Right cardiac atrium (tissue), 5 donors: ENCODE measurements around the gene TMEM200A. TPM values are rescaled to one million over a fixed set of nuclear protein-coding genes. Genes with fewer than 3 reads are reported as not detected.

Experiments
- ATAC-seq, 2 donors: fragments of 200-7000 bp; cut with Tn5 transposase; one replicate each; pipeline versions ENCODE4 v1.8.0 to v1.9.1; 2020; ENCODE audit warnings: moderate library complexity in 2 of 2, mild to moderate bottlenecking in 1 of 2
- DNase-seq, 3 donors: peaks; one replicate each; pipeline ENCODE4 v3.0.0-alpha.2; 2020
- H3K27ac ChIP-seq: one replicate; pipeline ENCODE4 v1.5.1; 2013; ENCODE audit warnings: mild to moderate bottlenecking, low read length, control low read depth, moderate library complexity
- H3K27me3 ChIP-seq: one replicate; pipeline ENCODE4 v1.6.1; 2013; ENCODE audit not compliant: control insufficient read depth, insufficient read depth
- H3K4me1 ChIP-seq: one replicate; pipeline ENCODE4 v1.6.1; 2013; ENCODE audit warnings: low read length; ENCODE audit not compliant: control insufficient read depth, insufficient read depth
- H3K4me3 ChIP-seq: one replicate; pipeline ENCODE4 v1.5.1; 2013; ENCODE audit warnings: low read length, control low read depth
- H3K9me3 ChIP-seq: one replicate; pipeline ENCODE4 v1.6.1; 2013; ENCODE audit warnings: low read length; ENCODE audit not compliant: control insufficient read depth
- WGBS: extraction: QIAGEN DNeasy Blood & Tissue Kit; methylation state at CpG from one replicate; pipeline ENCODE4 v1.1.7; 2013; 5-methylcytosine and 5-hydroxymethylcytosine counted together
- intact Hi-C, 4 donors: fragments of 100-400 bp; cut with DNase I; formaldehyde crosslinking; loops; one replicate each; pipeline versions ENCODE4 v1.11.0 to v1.14.0; 2022 to 2023
- polyA plus RNA-seq: library from polyadenylated mRNA; stranded (reverse); fragments of 200-250 nt; gene quantifications from one replicate; pipeline ENCODE4 v1.2.3, GENCODE V29; 2013
- total RNA-seq, 4 donors: library from RNA; stranded (reverse); fragmentation: NEBNext Ultra II Directional; extraction: Animal tissue kit (Norgen Biotek cat#: 25700); gene quantifications; one replicate each; pipeline ENCODE4 v1.2.1, GENCODE V29; 2021
- donor health status: healthy with polysubstance abuse.
- donor health status: DM: no; HTN: yes; CAD: no.
- donor health status: DM: no; HTN: no; CAD: no.
- donor health status: DM: no; HTN: yes; CAD: no; lungs with severe emphysema.
- donor health status: DM: yes; HTN: yes; CAD: no.

The TMEM200A gene
- total and polyA plus RNA-seq, 5 donors: 0.14 to 0.45 (median 0.27) TPM

DNA sequence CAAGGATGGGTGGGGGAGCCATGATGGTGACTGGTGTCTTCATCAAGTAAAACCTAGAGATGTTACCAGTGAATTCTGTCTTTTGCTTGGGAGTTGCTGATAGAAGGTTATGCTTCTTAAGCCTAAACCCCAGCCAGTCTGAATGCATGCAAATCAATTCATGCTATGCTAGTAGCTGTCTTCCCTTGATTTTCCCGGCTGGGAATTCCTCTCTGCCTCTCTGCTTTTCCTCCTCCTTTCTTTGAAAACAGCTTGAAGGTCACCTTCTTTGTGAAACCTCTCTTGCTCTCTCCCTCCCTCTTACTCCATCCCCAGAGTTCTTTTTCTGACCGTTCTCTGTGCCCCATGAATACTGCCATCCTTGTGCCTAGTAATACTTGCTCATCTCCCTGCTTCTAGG is 58.9 kb downstream of the TMEM200A start:
- Histone ChIP-seq H3K9me3 (no peaks in the 10 kb centered on the region), H3K4me3 (no peak overlapping the region), H3K27ac (no peak overlapping the region), H3K27me3 (no peaks in the 10 kb centered on the region), H3K4me1 (no peaks in the 10 kb centered on the region)
- ATAC-seq (no peak), DNase-seq (no peak)
- intact Hi-C loops: no loop called here
- 74% methylated on average over 2 of the region's 2 CpGs for WGBS

DNA sequence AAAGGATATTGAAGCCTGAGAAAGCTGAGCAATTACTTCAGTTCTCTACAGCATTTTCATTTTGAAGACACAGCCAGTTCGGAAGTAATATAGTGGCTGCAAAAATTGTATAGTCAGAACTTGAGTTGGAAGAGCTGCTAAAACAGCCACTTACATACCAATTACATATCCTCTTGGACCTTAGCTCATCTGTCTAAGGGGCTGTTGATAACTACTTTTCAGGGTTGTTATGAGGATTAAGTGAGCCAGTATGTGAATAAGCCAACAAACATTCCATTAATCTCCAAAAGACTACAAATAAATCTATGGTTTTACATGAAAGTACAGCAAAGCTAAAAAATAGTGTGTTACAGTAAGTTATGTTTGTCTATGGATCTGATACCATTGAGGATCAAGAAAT is 59.7 kb downstream of the TMEM200A start:
- Histone ChIP-seq H3K4me1 (no peaks in the 10 kb centered on the region), H3K9me3 (no peaks in the 10 kb centered on the region), H3K27me3 (no peaks in the 10 kb centered on the region), H3K4me3 (no peak overlapping the region), H3K27ac (no peak overlapping the region)
- intact Hi-C loops: no loop called here
- DNase-seq (no peak), ATAC-seq (no peak)
- WGBS: 80% methylated on average over 1 of the region's 1 CpG

DNA sequence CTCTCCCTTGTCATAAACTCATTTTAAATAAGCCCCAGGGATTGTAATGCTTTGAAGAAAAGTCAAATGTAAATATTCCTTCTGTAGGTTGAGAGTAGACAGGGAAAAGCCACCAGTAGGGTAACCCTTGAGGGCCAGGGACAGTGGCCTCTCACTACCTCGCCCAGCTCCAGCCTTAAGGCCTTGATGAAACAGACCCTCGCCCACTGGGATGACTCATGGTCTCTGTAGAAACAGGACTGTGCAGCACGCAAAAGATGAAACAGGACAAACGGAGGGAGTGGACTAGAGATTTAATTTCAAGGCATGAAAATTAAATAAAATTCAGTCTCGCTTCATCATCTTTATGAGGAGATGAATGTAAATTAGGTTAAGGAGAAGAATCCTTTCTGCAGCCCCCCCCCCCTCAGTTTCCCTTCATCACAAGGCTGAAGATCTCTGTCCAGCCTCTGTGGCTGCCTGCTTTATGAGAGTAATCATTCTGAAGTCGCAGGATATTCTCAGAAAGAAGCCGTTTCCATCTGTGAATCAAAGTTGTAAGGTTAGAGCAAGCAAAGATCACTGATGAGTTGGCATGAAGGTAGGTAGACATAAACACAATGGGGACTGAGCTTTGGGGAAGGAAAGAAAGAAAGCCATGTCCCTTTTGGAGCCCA is 60.4 kb downstream of the TMEM200A start:
- Histone ChIP-seq H3K4me1 (no peaks in the 10 kb centered on the region), H3K27me3 (no peaks in the 10 kb centered on the region), H3K4me3 (no peak overlapping the region), H3K27ac (no peak overlapping the region), H3K9me3 (no peaks in the 10 kb centered on the region)
- ATAC-seq (no peak), DNase-seq (no peak)
- 87% methylated on average over 7 of the region's 7 CpGs for WGBS
- intact Hi-C loops: no loop called here

DNA sequence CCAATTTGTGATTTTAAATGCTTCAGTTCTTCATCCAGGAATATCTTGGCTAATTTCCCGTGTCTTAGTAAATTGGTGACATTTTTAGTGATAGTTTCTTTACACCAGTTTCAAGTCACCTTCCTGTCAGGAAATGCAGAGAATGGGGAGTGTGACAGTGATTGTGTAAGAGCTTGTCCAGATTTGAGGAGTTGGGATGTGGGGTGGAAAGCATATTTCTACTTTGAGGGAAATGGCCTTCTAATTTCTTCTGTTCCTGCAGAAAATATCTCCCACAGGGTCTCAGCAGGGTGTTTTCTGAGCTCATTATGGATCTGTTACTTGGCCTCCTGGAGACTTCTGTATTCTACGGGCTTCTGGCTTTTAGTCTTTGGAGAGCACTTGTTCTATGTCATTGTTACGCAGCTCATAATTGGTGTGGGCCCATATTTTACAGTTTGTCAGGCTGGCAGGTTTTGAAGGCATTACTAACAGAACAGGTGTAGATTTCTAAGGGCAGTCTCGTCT is 65.6 kb downstream of the TMEM200A start:
- no peaks in the 10 kb centered on the region for H3K9me3 ChIP-seq
- 65% methylated on average over 4 of the region's 4 CpGs for WGBS
- DNase-seq: no peak
- intact Hi-C loops: no loop called here
- no peak overlapping the region for H3K27ac ChIP-seq
- no peaks in the 10 kb centered on the region for H3K4me1 ChIP-seq
- H3K27me3 ChIP-seq: no peaks in the 10 kb centered on the region
- ATAC-seq: no peak
- H3K4me3 ChIP-seq: no peak overlapping the region

DNA sequence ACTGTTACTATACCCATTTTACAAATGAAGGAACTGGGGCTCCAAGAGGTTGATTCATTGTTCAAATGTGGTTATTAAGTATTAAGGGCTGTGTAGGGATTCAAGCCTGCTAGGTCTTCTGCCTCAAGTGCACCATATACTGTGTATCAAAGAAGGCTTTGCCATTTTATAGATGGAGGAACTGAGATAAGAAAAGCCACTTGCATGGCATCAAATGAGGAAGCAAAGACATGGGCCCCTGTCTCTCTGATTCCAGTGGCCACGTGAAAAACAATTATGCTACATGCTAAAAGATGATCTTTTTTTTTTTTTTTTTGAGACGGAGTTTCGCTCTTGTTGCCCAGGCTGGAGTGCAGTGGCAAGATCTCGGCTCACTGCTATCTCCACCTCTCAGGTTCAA is 67.0 kb downstream of the TMEM200A start:
- intact Hi-C loops: no loop called here
- no peak for ATAC-seq
- H3K9me3 ChIP-seq: no peaks in the 10 kb centered on the region
- no peak overlapping the region for H3K4me3 ChIP-seq
- H3K27me3 ChIP-seq: no peaks in the 10 kb centered on the region
- no peaks in the 10 kb centered on the region for H3K4me1 ChIP-seq
- 89% methylated on average over 4 of the region's 4 CpGs for WGBS
- no peak for DNase-seq
- H3K27ac ChIP-seq: no peak overlapping the region

DNA sequence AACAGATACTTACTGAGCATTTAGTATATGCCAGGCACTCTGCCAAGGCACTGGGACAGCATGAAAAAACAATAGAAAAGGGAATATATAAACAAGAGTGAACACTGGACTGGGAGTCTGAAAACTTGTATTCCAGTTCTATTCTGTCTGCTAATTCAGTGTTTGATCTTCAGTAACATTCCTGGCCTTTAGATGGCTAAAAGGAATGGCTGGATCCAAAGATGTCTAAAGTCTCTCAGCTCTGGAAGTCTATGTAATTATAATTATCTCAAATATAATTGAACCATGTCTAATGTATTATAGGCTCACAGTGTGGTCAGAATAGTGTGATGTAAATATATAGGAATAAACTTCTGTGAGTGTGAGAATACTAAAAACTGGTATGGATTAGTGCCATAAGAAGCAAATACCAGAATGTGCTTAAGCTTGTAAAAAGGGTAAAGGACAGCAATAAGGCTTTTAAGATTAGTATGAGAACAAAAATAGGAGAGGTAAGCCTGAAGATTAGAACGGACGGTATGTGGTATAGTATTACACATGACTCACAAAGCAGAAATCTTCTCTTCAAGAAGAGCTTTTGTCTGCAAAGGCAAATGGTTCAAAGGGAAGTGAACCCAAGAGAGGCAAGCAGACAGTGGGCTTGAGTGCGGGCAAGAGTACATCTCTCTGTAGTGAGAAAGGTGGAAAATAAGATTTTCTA is 68.5 kb downstream of the TMEM200A start:
- no peak overlapping the region for H3K4me3 ChIP-seq
- no peaks in the 10 kb centered on the region for H3K4me1 ChIP-seq
- H3K27me3 ChIP-seq: no peaks in the 10 kb centered on the region
- intact Hi-C loops: no loop called here
- no peak overlapping the region for H3K27ac ChIP-seq
- DNase-seq (no peak), ATAC-seq (no peak)
- no peaks in the 10 kb centered on the region for H3K9me3 ChIP-seq
- WGBS: 81% methylated on average over 3 of the region's 3 CpGs

DNA sequence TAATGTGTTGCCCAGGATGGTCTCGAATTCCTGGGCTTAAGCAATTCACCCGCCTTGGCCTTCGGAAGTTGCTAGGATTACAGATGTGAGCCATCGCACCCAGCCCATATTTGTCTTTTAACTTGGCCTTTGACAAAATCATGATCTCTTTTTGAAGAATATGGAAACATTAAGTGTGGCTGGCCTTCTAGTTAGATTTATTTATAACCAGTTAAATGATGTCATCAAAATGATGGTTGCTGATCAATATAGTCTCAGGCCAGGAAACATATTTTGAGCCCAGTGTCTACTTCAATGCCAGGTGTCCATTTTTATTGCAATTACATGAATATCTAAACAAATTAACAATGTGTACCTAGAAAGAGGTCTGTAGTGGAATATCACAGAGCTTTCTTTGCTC is 69.4 kb downstream of the TMEM200A start:
- H3K27me3 ChIP-seq: no peaks in the 10 kb centered on the region
- intact Hi-C loops: no loop called here
- ATAC-seq (no peak), DNase-seq (no peak)
- 94% methylated on average over 4 of the region's 4 CpGs for WGBS
- H3K4me1 ChIP-seq: no peaks in the 10 kb centered on the region
- no peak overlapping the region for H3K4me3 ChIP-seq
- no peaks in the 10 kb centered on the region for H3K9me3 ChIP-seq
- H3K27ac ChIP-seq: no peak overlapping the region

DNA sequence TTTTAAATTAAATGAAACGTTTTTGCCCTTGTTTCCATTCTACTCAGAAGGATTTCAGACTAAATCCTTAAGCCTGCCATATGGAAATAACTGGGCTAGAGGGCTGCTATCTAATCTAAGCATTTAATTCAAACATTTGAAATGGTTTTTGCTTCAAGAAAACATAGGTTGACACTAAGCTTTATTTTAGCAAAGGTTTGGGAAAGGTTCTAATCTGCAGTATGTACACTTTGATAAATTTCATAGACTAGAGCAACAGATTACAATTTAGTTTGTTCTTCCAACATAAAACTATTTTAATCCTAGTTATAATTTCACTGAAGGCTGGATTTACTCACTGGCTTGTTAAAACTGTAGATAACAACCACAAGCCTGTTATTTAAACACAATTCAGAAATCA is 72.1 kb downstream of the TMEM200A start:
- no peak for DNase-seq
- ATAC-seq: no peak
- Histone ChIP-seq H3K27ac (no peak overlapping the region), H3K27me3 (no peaks in the 10 kb centered on the region), H3K4me3 (no peak overlapping the region), H3K9me3 (no peaks in the 10 kb centered on the region), H3K4me1 (no peaks in the 10 kb centered on the region)
- 25% methylated on average over 1 of the region's 1 CpG for WGBS
- intact Hi-C loops: no loop called here

DNA sequence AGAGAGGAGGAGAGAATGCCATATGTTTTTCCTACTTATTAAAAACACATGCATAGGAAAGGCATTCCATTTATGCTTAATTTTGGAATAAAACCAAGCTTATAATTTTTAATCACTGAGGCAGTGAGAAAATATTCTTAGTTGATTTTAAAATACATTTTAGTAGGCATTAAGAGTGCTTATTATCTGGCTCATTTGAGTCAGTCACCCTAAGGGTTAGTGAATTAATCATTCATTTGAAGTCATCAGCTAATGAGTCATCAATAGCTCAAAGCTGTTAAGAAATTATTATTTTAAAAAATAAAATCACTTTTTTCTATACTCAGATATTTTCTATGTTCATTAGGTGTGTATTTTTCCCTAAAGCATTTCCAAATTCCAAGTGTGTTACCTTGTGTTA is 81.6 kb downstream of the TMEM200A start:
- intact Hi-C loops: no loop called here
- no peaks in the 10 kb centered on the region for H3K27me3 ChIP-seq
- H3K4me1 ChIP-seq: no peaks in the 10 kb centered on the region
- no peak overlapping the region for H3K4me3 ChIP-seq
- H3K27ac ChIP-seq: no peak overlapping the region
- ATAC-seq: no peak
- H3K9me3 ChIP-seq: no peaks in the 10 kb centered on the region
- DNase-seq: no peak

DNA sequence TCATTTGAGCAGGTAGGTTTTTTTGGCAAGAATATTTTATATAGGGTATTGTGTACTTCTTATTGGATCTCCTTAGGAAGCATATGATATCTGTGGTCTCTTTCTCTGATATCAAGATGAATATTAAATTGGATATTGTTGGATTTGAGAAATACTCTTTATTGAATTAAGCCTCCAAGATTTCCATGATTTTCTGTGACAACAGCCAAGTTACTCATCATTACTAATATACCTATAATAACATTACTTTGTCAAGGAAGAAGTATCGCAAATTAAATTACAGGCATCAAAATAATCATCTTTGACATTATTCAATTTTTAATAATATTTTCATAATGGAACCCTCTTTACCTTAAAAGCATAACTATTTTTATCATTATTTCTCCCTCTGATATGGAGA is 86.5 kb downstream of the TMEM200A start:
- ATAC-seq: no peak
- H3K27me3 ChIP-seq: no peaks in the 10 kb centered on the region
- no peak overlapping the region for H3K27ac ChIP-seq
- 95% methylated on average over 1 of the region's 1 CpG for WGBS
- H3K4me1 ChIP-seq: no peaks in the 10 kb centered on the region
- no peaks in the 10 kb centered on the region for H3K9me3 ChIP-seq
- intact Hi-C loops: no loop called here
- DNase-seq: no peak
- H3K4me3 ChIP-seq: no peak overlapping the region

DNA sequence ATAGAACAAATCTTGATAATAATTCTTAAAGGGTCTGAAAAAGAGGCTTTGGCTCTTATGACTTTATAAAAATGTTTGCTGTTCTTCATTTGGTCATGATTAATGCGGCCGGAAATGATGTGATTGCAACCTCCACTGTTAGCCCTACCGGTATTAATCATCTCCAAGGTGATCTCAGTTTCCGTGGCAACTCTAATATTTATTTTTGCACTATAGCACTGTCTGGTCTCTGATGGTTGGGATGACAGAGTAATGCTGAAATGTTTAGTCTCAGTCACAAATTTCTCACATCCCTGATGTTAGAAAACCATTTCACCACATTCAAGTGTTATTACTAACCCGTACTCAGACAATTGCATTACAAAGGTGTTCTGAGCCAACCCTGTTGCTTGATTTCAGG is 87.4 kb downstream of the TMEM200A start:
- Histone ChIP-seq H3K27me3 (no peaks in the 10 kb centered on the region), H3K4me3 (no peak overlapping the region), H3K4me1 (no peaks in the 10 kb centered on the region), H3K9me3 (no peaks in the 10 kb centered on the region), H3K27ac (no peak overlapping the region)
- WGBS: 87% methylated on average over 5 of the region's 5 CpGs
- intact Hi-C loops: no loop called here
- no peak for ATAC-seq
- no peak for DNase-seq
